Measurements from ENCODE around the gene AATK.

AATK gene

DNA sequence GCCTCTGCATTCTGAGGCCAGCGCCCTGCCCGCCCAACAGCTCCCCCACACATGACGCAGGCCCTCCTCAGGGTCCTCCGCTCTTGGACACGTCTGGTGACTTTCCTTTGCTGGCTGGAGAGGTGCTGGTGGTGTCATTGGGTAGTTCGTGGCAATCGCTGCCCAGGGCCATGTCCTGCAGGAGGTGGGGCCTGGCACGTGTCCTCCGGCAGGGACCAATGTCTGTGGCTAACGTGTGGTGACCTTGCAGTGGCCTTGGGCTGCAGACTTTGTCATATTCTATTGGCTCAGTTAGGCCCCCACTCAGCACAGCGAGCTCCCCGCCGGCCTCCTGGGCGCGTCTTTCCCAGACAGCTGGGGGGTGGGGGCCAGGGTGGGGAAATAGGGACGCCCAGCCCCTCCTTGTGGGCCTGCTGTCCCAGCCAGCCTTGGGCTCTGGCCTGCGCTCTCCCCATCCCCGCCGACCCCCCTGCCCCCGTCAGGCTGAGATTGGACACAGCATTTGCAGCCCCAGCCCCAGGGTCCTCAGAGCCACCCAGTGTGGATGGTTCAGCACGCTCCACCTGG is 52.8 kb downstream of the AATK start:
- no peak for DNase-seq (ENCODE audit: low spot score)

DNA sequence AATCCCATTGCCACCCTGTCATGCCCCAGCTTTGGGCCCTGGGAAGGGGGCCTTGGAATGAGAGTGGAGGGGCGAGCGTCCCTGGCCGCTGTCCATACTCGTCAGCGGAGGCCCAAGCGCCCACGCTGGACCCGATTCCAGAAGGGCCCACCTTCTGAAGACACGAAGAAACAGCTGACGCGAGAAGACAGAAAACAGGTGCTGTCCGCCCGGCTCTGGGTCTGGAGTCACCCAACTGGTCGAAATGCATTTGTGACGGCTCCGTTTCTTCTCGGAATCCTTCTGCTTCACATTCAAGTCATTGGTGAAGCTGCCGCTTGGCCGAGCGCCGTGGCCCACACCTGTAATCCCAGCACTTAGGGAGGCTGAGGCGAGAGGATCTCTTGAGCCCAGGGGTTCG is 53.6 kb downstream of the AATK start:
- no peak for DNase-seq (ENCODE audit: low spot score)

DNA sequence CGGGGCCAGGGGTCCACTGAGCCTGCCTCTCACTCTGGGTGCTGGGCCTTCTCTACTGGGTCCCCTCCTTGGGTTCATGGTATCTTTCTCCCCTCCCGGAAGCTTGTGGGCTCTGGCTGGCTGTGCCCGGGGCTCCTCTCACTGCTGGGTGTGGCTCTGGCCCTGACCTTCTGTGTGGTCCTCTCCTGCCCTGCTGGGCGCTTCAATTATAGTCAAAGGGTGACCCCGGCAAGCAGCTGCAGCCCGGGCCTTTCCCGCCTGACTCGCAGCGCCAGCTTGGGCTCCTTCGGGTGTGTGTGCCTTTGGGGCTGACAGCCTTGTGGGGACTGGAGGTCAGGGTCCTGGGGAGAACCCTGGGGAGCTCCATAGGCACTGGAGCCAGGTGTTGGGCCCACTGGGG is 55.0 kb downstream of the AATK start:
- DNase-seq (ENCODE audit: low spot score), result no peak

DNA sequence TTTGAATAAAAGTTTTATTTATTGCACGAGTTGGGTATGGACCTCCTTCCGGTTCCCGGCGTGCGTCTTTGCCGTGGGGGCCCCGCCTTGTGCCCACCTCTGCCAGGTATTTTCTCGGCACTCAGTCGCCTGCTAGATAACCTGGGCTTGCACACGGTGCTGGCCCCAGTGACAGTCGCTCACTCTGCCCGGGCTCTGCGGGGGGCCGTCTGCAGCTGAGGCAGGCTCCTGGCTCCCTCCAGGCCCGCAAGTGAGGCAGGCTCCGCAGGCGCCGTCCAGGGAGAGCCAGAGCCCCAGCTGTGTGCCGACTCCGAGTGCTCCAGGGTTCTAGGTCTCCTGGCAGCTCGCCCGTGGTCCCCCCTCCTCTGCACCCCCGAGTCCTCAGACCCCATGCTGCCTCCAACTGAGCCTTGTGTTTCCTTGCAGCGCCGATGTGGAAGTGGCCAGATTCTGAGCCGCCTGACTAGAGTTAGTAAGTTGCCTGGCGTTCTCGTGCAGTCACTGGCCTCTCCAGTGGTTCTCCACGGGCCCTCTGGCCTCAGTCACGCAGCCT is 55.5 kb downstream of the AATK start:
- no peak for DNase-seq (ENCODE audit: low spot score)

DNA sequence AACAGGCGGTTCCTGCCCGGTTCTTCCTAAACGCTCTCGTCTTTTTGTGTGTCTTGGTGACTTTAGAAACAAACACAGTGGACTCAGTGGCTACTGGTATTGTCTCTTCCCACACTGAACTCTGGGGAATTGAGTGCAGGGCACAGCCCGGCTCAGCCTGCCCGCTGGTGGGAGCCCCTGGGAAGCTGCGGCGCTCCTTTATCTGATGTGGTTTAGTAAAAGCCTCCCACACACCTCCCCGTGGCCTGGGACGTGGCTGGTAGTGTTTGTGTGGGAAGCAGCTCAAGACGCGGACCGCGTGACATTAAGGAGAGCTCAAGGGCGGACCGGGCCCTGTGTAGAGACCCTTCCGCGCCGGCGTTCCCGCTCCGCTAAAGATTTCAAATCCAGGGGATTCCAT is 56.1 kb downstream of the AATK start:
- no peak for DNase-seq (ENCODE audit: low spot score)

DNA sequence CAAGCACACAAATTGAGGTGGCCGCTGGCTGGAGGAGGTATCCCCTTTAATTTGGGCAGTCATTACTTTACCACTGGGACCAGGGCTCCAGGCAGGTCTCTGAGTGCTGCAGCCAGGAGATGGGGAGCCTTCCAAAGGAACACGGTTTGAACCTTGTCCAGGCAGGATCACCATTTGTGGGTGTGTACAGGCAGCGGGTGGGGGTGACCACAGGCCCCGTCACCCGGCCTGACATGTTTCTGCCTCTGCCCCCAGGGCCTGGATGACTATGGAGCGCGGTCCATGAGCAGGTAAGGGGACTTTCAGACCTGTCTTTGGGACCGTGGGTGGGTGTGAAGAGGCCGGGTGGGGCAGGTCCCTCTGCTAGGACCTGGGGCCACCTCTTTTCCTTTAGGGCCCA is 57.8 kb downstream of the AATK start:
- no peak for DNase-seq (ENCODE audit: low spot score)

DNA sequence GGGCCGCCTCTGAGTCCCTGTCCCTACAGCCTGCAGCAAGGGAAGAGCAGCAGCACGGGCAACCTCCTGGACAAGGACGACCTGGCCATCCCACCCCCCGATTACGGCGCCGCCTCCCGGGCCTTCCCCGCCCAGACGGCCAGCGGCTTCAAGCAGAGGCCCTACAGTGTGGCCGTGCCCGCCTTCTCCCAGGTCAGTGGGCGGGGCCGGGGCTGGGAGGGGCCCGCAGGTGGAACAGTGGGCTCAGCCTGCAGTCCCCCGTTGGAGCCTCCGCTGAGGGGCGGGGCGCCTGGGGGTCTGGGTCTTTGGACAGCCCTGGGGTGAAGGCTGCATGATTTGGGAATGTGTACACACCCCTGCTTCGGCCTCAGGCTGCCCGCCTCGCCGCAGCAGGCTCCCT is 59.3 kb downstream of the AATK start:
- DNase-seq (ENCODE audit: low spot score), result no peak

DNA sequence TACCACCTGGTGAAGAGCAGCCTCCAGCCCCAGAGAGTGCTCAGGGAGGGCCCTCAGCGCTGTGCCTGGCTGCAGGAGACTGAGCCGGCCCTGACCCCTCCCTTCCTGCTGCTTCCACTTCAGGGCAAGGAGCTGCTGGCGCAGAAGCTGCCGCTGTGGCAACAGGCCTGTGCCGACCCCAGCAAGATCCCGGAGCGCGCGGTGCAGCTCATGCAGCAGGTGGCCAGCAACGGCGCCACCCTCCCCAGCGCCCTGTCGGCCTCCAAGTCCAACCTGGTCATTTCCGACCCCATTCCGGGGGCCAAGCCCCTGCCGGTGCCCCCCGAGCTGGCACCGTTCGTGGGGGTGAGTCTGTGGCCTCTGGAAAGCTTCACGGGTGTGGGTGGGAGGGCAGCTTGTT is 62.6 kb downstream of the AATK start:
- DNase-seq (ENCODE audit: low spot score), result no peak

DNA sequence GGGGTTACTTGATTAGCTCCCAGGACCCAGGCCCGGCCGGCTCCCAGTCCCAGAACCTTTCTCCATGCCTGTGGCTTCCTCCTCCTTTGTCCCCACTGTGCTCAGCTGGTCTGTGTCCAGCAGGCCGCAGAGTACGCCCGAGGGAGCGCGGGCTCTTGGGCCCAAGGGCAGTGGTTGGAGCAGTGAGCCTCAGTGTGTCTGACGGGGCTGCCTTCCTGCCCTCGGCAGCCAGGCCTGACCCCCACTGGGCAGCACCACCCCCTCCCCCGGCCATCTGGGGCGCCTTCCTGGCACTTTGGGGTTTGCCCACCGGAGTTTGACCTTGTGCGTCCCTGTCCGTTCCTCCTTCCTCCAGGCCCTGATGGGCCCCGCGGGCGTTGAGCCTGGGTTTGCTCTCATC is 63.2 kb downstream of the AATK start:
- no peak for DNase-seq (ENCODE audit: low spot score)

DNA sequence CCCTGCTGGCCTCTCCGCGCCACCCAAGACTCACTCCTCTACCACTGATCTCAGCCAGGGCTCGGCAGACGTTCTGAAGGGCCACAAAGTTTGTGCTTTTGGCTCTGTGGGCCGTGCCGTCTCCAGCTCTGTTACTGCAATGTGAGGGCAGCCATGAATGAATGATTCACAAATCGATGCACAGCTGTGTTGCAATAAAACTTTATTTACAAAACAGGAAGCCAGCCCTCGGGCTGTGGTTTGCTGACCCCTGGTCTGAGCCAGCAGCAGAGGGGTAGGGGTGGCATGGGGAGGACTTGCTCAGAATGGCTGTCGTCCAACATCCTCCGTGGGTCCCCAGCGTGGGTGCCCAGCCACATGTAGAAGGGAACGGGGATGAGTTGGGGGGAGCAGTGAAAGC is 63.7 kb downstream of the AATK start:
- no peak for DNase-seq (ENCODE audit: low spot score)

DNA sequence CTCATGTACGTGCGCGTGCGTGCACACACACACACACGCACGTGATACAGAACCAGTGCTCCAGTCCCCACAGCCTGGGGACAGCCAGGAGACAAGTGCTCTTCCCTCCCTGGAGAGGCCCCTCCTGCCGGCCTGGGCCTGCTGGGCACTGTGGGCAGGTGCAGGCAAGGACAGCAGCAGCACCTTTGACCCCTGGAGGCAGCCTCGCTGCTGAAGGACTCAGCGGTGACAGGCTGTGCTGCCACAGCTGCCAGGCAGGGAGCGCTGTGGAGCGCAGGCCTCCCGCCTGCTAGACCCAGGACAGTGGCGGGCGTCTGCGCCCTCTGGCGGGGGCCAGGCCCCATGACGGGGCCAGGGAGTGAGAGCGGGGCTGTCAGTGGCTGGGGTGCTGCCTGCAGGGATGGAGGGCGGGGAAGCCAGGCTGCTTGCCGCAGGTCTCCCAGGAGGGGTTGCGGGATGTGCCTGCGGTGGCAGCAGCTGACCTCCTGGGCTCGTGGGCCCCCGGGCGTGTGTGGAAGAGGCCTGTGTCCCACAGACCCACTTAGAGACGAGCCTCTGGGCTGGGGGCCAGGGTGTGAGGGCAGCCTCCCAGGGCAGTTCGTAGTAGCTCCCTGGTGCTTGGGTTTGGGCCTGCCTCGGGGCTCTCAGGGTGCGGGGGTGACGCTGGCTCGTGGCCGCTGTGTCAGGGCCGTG is 64.3 kb downstream of the AATK start:
- DNase-seq (ENCODE audit: low spot score), result peak; percentile 99

DNA sequence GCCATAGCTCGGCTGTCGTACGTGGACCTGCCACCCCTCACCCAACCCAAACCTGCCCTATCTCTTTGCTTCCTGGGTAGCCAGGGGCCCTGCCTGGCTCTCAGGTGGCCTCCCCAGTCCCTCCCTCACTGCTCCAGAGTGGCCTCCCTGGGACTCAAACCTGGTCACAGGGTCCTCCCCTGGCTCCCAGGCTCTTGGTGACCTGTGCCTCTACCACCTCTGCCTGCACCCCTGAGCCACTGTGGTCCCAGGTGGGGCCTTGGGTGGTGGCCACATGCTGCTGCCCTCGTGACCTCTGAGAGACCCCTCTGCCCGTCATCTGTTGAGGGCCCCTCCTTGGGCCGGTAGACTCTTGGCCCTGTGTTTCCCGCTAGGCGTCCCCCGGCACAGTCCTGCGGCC is 65.4 kb downstream of the AATK start:
- no peak for DNase-seq (ENCODE audit: low spot score)

DNA sequence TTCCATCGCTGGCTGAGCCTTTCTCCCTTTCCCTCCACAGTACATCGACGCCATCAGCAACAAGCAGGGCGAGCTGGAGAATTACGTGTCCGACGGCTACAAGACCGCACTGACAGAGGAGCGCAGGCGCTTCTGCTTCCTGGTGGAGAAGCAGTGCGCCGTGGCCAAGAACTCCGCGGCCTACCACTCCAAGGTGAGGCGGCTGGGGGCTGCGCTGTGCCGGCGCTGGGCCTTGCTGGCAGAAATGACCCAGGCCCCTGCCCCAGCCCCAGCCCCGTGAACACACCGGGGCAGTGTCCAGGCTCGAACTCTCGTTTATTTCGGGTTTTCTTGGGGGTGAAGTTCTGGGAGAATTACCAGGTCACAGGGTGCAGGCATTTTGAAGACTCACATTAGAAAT is 66.1 kb downstream of the AATK start:
- DNase-seq (ENCODE audit: low spot score), result no peak

DNA sequence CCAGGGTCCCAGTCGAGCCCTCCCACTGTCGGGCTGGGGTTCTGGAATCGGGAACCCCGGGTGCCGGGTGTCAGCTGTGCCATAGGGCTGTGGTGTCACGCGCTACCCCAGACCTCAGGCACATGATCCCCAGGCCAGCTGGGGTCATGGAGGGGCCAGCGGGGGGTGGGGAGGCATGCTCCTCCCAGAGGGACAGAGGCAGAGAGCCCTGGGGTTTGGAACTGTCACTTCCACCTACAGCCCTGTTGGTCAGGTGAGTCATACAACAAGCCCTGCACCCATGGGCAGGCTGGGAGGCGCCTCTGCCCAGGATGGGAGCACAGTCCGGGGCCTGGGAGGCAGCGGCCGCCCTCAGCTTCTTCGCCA is 68.1 kb downstream of the AATK start:
- no peak for DNase-seq (ENCODE audit: low spot score)

DNA sequence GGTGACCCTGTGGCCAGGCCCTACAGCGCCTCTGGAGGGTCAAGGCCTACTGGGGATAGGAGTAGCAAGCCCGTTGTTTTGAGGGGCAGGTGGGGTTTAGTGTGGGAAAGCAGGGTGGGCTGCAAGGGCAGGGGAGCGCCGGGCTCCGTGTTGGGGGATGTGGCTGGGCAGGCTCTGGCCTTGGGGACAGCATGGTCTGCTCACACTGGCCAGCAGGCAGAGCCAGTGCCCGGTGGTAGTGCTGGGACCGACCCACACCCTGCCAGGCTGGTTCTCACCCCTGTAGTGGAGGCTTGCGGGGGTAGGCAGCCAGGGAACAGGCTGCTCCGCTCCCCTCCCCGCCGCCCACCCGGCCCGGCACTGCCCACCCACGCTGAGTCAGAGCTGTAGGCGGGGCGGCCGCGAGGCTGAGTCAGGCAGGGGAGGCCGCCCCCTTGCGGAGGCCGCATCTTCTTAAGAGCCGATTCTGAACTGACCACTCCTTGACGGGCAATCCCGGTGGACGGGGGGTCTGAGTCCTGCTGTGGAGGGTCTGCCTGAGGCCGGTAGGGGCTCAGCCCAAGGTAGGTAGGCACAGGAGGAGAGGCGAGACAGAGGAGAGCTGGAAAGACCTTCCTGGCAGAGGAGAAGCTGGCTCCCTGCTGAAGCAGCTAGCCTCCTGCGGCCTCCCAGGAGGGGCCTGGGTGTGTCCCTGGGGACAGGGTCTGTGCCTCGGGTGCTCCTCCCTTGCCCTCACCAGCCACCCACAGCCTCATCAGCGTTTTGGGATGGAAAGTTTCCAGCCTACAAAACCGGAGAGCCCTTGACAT is 68.7 kb downstream of the AATK start:
- DNase-seq (ENCODE audit: low spot score), result peak; percentile 84

DNA sequence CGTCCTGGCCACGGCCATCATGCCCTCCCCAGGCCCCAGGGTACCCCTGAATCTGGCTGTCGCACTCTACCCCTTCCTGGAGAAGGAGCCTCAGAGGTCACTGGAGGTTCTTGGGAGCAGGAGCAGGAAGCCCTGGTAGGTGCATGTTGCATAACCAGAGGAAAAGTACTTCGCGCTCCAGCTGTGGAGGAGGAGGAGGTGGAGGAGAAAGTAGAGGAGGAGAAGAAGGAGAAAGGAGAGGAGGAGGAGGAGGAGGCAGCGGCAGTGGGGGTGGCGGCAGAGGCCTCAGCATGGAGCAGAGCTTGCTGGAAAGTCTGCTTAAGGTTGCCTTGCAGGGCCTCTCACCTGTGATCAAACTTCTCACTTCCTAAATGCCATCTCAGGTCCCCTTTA is 69.3 kb downstream of the AATK start:
- DNase-seq (ENCODE audit: low spot score), result no peak

DNA sequence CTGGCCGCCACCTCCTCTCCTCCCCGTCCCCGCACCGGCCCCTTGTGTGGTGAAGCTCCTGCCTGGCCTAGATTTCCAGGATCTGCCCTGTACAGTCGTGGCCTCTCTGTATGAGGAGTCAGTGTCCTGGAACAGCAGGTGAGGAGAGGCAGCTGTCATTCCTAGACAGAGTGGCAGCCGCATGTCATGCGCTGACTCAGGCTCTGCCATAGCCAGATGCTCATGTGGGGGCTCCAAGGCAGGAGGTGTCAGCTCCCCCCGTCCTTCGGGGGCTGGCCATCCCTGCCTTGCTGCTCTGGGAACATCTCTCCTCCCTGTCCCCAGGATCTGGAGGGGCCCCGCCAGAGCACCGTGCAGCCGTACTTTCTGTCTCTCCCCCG is 70.6 kb downstream of the AATK start:
- DNase-seq (ENCODE audit: low spot score), result no peak

DNA sequence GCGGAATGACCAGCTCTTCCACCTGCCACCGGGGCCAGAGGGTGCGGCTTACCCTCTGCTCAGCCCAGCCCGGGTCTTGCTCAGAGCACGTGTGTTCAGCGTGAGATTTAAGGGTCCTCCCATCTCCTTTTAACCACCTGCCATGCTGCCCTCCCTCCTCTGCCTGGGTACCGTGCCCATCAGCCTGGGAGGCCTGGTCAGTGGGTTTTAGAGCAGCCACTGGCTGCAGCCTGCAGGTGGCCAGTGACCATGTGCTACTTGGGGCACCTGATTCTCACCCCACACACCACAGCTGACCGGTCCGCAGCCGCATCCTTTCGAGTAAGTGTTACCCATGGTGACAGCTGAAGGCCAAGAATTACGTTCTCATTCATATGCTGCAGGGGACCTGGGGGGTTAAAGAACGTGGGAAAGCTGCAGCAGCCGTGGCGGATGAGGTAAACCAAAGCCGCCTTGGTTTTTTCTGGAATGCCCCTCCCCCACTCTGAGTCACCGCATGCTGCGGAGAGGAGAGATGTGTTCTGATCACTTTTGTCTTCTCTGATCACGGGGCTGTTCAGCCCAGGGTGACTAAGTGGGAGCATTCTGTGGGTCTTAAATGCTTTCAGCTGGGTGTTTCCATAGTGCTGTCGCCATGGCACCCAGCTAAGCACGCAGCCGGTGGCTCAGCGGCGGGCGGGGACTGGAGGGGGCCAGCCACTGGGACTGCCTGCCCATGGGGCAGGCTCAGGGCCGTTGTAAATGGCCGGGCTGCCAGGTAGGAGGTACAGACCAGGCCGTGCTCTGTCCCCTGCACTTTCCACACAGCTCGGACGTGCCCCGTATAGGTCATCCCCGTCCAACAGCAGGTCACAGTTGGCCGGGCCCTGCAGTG is 71.3 kb downstream of the AATK start:
- DNase-seq (ENCODE audit: low spot score), result no peak

DNA sequence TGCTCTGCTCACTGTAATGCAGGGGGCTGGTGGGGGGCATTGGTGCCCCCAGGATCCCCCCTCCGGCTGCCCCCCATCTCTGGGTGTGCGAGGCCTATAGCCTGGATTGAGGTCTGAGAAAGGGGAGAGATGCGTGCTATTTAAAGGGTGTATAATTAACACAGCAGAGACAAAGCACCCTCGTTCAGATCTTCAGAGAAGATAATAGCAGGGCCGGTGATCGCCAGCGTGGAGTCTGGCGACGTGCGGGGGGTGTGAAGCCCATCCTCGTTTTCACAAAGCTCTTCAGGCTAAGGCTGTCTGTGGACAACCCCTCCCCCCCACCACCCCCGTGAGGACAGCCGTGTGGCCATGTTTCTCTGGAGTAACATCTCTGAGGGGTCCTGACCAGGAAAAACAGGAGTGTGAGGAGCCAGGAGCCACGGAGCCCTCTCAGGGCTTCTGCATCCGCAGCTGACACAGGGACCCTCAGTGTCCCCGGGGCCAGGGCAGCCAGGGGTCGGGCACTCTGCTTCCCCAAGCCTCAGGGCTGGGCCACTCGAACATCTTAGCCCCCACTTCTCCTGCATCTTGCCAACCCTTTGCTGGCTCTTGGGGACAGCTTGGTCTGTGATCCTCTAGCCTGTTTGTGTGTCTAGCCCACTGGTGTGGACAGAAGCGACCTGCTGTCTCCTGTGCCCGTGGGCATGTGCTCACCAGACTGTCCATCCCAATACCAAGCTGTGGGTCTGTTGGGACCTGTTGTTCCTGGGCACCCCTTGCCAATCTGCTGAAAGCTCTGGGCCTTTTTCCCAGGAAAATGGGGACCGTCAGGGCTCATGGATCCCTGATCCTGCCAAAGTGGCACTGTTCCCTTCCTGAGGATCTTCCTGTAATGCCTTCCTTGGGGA is 72.2 kb downstream of the AATK start:
- no peak for DNase-seq (ENCODE audit: low spot score)

DNA sequence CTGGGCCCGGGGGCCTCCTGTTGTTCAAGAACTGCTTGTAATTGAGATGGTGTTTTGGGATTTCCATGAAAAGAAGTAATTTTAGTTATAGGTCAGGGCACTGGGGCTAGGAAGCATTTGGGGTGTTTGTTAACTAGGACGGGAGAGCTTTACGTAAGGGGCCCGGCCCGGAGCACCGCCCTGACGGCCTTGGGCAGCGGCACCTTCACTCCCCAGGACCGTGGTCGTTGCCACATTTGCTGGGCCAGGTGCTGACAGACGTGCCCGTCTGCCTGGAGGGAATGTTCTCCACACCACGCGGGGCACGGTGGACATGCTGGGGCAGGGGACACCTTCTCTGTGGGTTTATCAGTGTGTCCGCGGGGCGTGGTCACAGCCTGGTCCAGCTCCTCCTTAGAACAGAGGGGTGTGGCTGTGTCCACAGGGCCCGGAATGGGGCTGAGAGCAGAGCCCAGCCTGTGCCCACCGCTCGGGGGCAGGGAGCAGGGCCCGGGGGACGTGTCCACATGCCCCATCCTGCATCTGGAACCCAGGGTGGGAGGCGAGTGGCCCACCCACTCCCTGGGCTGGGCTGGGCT is 73.4 kb downstream of the AATK start:
- DNase-seq (ENCODE audit: low spot score), result no peak

Measured in HuH-7.5 (cell line).